Measurements from ENCODE around the gene PNKD.
"Not testable (repeated sequence)": the region's sequence is repeated elsewhere in the genome, so short reads cannot be mapped to it uniquely, and the experiment has no call there.

DNA sequence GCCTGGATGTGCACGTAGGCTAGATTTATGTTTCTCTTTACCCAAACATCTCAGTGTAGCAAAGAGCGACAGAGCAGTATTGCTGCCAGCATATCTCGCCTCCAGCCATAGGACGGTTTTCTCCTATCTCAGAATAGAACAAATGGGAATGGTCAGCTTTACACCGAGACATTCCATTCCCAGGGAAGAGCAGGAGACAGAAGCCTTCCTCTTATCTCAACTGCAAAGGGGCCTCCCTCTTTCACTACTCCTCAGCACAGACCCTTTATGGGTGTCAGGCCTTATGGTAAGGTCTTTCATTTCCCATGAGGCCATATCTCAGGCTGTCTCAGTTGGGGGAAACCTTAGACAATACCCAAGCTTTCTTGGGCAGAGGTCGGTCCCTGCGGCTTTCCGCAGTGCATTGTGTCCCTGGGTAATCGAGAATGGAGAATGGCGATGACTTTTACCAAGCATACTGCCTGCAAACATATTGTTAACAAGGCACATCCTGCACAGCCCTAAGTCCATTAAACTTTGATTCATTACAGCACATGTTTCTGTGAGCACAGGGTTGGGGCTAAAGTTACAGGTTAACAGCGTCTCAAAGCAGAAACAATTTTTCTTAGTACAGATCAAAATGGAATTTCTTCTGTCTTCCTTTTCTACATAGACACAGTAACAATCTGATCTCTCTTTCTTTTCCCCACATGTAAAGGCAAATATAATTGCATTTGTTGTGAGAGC is 41.4 kb downstream of the PNKD start:
- not testable (repeated sequence) for TF ChIP-seq CTCF (conservative IDR thresholded peaks at IDR 0.05 in 1 of 2, IDR thresholded peaks at IDR 0.05 in 1 of 2; ENCODE audit: low read depth in 1 of 2, low read length in 2 of 2); EZH2 (IDR thresholded peaks at IDR 0.05; ENCODE audit: low read length, missing control alignments)
